ENCODE data around the gene RPS19. TPM values are rescaled to one million over a fixed set of nuclear protein-coding genes. Genes with fewer than 3 reads are reported as not detected.

RPS19 gene
- total RNA-seq, 2 donors from 2014 or later = 1,179 to 1,248 TPM

DNA sequence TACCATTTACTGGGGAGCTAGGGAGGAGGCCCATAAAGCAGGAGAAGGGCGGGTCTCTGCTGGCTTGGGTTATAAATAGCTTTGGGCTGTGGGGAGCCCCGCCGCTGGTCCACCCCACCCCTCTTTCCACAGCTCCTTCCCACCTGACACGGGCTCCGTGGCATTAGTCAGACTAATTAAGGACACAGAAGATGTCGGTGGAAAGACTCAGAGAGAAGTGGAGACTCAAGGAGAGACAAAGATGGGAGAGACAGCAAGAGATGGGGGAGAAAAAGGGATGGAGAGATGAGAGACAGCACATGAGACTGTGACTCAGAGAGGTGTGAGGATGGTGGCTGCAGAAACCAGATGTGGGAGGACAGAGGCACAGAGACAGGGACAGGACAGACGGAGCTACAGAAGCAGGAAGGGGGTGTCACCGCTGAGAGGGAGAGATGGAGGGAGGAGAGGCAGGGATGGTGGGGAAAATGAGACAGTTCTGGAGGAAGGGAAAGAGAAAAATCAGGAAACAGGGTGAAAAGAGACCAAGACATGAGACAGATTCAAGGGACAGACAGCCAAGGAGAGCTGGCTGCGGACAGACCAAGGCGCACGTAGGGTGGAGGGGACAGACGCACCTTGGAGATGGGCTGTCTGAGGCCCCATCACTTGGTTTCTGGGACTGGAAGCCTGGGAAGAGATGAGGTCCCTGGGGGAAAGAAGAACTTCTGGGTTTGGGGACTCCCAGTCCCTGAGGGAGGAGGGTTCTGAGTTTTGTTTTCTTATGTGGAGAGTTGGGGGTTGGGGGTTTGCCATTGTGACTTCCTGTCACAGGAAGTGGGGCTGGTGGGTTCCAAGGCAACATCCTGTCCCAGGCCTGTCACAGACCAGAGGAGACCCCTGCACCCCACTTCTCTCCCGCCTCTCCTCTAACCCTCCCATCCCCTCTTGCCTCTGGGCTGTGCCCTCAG lies 27.0 kb downstream of the RPS19 start:
- 58% methylated on average over 13 of the region's 13 CpGs for WGBS
- Histone ChIP-seq H3K9me3 (no peaks in the 10 kb centered on the region), H3K27me3 (replicated peaks; ENCODE audit: insufficient read depth) (no peaks in the 10 kb centered on the region), H3K4me3 (no peak overlapping the region), H3K36me3 (no peaks in the 10 kb centered on the region), H3K4me1 (replicated peaks) (peaks cover 4% of the 10 kb centered on the region), H3K27ac (no peak overlapping the region)
- intact Hi-C loops (cut with DNase I) = no loop called here
- DNase-seq (ENCODE audit: low spot score) = no peak
- TF ChIP-seq, protein P1, sequence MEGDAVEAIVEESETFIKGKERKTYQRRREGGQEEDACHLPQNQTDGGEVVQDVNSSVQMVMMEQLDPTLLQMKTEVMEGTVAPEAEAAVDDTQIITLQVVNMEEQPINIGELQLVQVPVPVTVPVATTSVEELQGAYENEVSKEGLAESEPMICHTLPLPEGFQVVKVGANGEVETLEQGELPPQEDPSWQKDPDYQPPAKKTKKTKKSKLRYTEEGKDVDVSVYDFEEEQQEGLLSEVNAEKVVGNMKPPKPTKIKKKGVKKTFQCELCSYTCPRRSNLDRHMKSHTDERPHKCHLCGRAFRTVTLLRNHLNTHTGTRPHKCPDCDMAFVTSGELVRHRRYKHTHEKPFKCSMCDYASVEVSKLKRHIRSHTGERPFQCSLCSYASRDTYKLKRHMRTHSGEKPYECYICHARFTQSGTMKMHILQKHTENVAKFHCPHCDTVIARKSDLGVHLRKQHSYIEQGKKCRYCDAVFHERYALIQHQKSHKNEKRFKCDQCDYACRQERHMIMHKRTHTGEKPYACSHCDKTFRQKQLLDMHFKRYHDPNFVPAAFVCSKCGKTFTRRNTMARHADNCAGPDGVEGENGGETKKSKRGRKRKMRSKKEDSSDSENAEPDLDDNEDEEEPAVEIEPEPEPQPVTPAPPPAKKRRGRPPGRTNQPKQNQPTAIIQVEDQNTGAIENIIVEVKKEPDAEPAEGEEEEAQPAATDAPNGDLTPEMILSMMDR (IDR thresholded peaks at IDR 0.05) = no peak
- TF ChIP-seq POLR2A (IDR thresholded peaks at IDR 0.05) (no peak), POLR2AphosphoS5 (IDR thresholded peaks at IDR 0.05) (no peak)

DNA sequence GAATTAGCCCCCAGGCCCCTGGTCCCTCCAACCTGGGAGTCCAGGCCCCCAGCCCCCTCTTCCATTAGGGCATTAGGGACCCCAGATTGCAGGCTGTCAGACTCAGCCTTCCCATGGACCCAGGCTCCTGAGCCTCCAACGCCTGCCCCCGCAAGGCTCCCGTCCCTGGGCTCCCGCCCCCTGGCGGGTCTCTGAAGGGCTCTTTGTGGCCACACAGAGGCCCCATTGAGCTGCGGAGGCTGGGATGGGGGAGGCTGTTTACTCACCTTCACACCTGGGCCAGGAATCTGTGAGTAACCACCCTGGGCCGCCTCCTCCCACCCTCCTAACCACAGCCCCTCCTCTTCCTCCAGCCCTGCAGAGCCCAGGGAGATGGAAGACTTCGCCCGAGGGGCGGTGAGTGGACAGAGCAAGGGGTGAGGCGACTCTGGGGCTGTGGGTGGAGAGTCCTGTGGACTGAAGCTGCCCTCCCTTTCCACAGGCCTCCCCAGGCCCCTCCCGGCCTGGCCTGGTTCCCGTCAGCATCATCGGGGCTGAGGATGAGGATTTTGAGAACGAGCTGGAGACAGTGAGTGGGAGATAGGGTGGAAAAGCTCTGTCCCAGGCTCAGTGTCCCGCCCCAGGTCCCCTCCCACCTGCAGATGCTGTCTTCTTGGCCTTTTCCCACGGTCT lies 27.8 kb downstream of the RPS19 start:
- 35% methylated on average over 17 of the region's 17 CpGs for WGBS
- peaks cover 4% of the 10 kb centered on the region for H3K4me1 ChIP-seq (replicated peaks)
- H3K4me3 ChIP-seq = no peak overlapping the region
- H3K27me3 ChIP-seq (replicated peaks; ENCODE audit: insufficient read depth) = no peaks in the 10 kb centered on the region
- no peak overlapping the region for H3K27ac ChIP-seq
- DNase-seq (ENCODE audit: low spot score) = no peak
- intact Hi-C loops (cut with DNase I) = no loop called here
- TF ChIP-seq POLR2AphosphoS5 (IDR thresholded peaks at IDR 0.05) = no peak
- TF ChIP-seq, protein P1 (IDR thresholded peaks at IDR 0.05) = peak in 1 of 4 experiments; percentile 48
- no peaks in the 10 kb centered on the region for H3K9me3 ChIP-seq
- no peaks in the 10 kb centered on the region for H3K36me3 ChIP-seq

DNA sequence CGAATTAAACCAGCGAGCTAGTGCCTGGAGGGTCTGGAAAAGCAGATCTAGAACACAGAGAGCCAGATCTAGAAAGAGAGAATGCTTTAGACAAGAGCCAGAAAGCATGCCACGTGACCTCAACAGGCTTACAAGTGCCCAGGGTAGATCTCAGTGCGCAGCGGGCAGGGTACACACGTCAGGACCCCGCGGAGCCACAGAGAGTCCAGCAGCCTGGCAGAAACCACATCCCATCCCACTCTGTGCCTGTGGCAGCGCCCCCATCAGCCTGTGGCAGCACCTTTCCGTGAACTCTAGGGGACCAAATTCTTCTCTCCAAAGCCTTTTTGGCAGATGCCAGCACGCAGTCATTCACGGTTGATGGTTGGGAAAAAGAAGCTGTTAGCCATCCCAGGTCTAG lies 28.9 kb downstream of the RPS19 start:
- Histone ChIP-seq H3K27me3 (replicated peaks; ENCODE audit: insufficient read depth) (no peaks in the 10 kb centered on the region), H3K4me3 (no peak overlapping the region), H3K27ac (no peak overlapping the region), H3K4me1 (replicated peaks) (peaks cover 4% of the 10 kb centered on the region), H3K36me3 (no peaks in the 10 kb centered on the region), H3K9me3 (no peaks in the 10 kb centered on the region)
- 90% methylated on average over 12 of the region's 12 CpGs for WGBS
- intact Hi-C loops (cut with DNase I) = no loop called here
- no peak for DNase-seq (ENCODE audit: low spot score)
- TF ChIP-seq POLR2A (IDR thresholded peaks at IDR 0.05) = no peak

DNA sequence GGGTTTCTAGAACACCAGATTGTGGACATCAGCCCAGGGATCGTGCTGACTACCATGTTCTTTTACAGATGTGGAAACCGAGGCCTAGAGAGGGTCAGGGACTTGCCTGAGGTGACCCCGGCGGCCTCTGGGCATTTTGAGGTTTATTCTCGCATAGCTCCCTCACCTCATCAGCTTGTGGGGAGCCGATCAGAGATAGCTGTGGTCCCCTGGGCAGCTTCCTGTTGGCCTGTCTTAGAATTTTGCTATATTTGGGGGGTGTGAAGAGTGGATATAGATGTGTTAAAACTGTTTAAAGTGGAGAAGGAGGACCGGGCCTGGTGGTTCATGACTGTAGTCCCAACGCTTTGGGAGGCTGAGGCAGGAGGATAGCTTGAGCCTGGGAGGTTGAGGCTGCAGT lies 29.8 kb downstream of the RPS19 start:
- WGBS = 96% methylated on average over 8 of the region's 8 CpGs
- no peaks in the 10 kb centered on the region for H3K27me3 ChIP-seq (replicated peaks; ENCODE audit: insufficient read depth)

DNA sequence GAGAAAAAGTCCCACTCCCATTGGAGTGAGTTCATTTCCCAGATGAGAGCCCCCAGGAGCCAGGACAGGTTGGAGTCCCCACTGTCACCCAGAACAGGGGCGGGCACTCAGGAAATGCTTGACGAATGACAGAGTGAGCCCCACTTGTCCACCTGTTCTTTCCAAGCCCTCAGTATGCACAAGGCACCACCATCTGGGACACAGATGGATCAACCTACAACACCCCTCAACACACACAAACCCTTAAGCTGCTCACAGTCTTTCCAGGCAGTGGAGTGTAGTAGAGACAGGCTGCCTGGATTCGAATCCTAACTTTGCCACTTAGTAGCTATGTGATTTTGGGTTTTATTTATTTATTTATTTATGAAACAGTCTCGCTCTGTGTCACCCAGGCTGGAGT lies 30.9 kb downstream of the RPS19 start:
- no peak for TF ChIP-seq POLR2AphosphoS5 (IDR thresholded peaks at IDR 0.05)
- TF ChIP-seq POLR2A (IDR thresholded peaks at IDR 0.05) = no peak
- TF ChIP-seq, protein P1 (IDR thresholded peaks at IDR 0.05) = no peak
- 94% methylated on average over 4 of the region's 4 CpGs for WGBS
- H3K36me3 ChIP-seq = peaks cover 0 to 8% of the 10 kb centered on the region in 2 donors

More for the DNA sequence above, 29.8 kb downstream of the RPS19 start:
- peaks cover 2% of the 10 kb centered on the region for H3K4me1 ChIP-seq (replicated peaks)
- intact Hi-C loops (cut with DNase I) = no loop called here
- DNase-seq (ENCODE audit: low spot score) = no peak
- no peak overlapping the region for H3K4me3 ChIP-seq
- H3K9me3 ChIP-seq = no peaks in the 10 kb centered on the region
- no peaks in the 10 kb centered on the region for H3K36me3 ChIP-seq
- H3K27ac ChIP-seq = no peak overlapping the region
- TF ChIP-seq POLR2AphosphoS5 (IDR thresholded peaks at IDR 0.05) (no peak), POLR2A (IDR thresholded peaks at IDR 0.05) (no peak)
- TF ChIP-seq, protein P1 (IDR thresholded peaks at IDR 0.05) = no peak

More for the DNA sequence above, 30.9 kb downstream of the RPS19 start:
- Histone ChIP-seq H3K27ac (no peak overlapping the region), H3K4me1 (replicated peaks) (no peaks in the 10 kb centered on the region), H3K9me3 (no peaks in the 10 kb centered on the region), H3K27me3 (replicated peaks; ENCODE audit: insufficient read depth) (no peaks in the 10 kb centered on the region), H3K4me3 (no peak overlapping the region)
- intact Hi-C loops (cut with DNase I) = no loop called here
- no peak for DNase-seq (ENCODE audit: low spot score)

Measured in prostate gland (tissue), 2 donors.